Tibial nerve (tissue), 4 donors: ENCODE data around the gene VEZF1.

Experiments used
- CTCF ChIP-seq, 5 experiments: fragments of 200-600 bp in 3 of 5; fragments of 450-650 bp in 2 of 5; sonication (generic) in 3 of 5; IDR thresholded peaks; one replicate each; pipeline ENCODE4 v1.5.1; 2016 to 2019; ENCODE audit warnings: antibody characterized with exemption in 5 of 5, mild to moderate bottlenecking in 3 of 5, moderate library complexity in 2 of 5
- EP300 ChIP-seq, 2 donors: sonication (generic); formaldehyde crosslinking; IDR thresholded peaks; one replicate each; pipeline ENCODE4 v1.6.1; 2017; ENCODE audit warnings: antibody characterized with exemption in 2 of 2, mild to moderate bottlenecking in 1 of 2
- POLR2A ChIP-seq, 2 donors: fragments of 450-650 bp; IDR thresholded peaks; one replicate each; pipeline ENCODE4 v1.6.1; 2017; ENCODE audit warnings: antibody characterized with exemption in 2 of 2, mild to moderate bottlenecking in 2 of 2, moderate library complexity in 2 of 2

DNA sequence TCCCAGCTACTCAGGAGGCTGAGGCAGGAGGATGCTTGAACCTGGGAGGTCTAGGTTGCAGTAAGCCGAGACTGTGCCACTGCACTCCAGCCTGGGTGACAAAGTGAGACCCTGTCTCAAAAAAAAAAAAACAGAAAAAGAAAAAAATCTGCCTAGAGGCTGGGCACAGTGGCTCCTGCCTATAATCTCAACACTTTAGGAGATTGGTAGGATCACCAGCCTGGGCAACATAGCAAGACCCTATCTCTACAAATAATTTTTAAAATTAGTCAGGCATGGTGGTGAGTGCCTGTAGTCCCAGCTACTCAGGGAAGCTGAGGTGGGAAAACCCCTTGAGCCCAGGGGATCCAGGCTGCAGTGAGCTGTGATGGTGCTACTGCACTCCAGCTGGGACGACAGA, 50.6 kb downstream of the VEZF1 start:
- TF ChIP-seq EP300 (IDR thresholded peaks at IDR 0.05) (no peak), CTCF (IDR thresholded peaks at IDR 0.05) (no peak), POLR2A (IDR thresholded peaks at IDR 0.05) (no peak)
